ENCODE results near the gene CTTNBP2NL. TPM values are rescaled to one million over a fixed set of nuclear protein-coding genes. Genes with fewer than 3 reads are reported as not detected.

The CTTNBP2NL gene, protein sequence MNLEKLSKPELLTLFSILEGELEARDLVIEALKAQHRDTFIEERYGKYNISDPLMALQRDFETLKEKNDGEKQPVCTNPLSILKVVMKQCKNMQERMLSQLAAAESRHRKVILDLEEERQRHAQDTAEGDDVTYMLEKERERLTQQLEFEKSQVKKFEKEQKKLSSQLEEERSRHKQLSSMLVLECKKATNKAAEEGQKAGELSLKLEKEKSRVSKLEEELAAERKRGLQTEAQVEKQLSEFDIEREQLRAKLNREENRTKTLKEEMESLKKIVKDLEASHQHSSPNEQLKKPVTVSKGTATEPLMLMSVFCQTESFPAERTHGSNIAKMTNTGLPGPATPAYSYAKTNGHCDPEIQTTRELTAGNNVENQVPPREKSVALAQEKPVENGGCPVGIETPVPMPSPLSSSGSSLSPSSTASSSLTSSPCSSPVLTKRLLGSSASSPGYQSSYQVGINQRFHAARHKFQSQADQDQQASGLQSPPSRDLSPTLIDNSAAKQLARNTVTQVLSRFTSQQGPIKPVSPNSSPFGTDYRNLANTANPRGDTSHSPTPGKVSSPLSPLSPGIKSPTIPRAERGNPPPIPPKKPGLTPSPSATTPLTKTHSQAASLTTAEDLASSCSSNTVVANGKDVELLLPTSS
- 12.7 and 21.4 TPM in 2 replicates for total RNA-seq

DNA sequence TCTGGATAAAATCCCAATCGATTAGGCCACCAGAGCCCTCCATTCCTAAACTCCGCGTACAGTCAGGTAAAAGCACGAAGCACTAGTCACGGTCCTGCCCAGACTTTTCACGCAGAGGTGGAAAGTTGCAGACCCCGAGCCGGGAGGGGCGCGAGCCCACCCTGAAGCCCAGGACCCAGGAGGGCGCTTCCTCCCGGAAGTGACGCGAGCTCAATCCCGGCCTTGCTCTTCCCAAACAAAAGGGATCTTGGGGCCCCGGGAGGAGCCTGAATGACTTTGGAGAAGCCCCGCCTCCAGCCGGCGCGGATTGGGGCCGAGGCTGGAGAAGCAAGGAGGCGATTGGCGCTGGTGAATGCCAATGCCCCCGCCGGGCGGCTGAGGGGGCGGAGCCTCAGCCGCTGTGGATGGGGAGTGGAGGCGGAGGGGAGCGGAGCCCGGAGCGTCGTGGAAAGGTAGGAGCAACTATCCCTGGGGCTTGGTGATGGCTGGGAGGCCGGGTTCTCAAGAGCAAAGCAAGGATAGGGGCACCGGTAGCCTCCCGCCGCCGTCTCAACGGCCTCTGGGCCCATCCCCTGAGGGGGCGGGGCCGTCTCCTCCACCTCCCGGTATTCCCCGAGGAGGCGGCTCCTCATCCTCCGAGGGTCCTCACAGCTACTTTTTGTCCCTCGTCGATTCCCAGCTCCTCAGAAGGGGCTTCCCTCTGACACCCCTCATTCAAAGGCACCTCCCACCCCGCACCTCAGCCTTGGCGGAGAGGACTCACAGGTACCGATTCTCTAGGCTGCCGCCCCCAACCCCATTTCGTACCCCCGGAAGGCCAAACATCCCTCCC, at the start of gene CTTNBP2NL:
Gene CTTNBP2NL, plus strand, starts transcription at position 394 of the 832 bp plus-strand sequence. CDS start 19,952 bp downstream, outside the sequence.

DNA sequence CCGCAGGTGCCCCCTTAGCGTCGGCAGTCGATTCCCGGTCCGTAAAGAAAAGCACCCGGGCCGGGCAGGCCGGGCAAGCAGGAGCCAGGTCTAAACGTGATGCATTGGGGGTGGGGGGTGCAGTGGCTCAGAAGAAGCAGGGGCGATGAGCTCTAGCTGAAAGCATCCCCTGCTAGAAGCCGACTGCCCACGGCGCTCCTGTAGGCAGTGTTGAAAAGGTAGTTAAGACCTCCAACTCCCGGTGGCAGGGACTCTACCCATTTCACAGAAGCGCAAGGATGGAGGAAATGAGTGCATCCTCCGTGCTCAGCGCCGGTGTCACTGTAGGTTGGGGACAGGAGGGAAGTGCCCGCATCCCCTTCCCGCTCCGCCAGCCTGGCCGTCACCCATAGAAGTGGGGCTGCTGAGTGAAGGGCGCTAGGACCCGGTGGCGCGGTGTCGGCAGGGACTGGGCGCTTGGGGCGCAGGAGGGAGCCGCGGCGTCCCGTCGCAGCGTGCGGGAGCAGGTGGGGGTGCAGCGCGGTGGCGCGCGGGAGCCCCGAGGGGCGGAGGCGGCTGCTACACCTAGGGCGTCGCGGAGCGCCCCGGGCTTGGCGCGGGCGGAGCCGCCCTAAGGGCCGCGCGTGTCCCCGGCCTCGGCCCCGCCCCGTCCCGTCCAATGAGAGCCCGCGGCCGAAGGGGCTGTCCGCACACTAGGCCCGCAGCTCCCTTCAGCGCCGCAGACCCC, 112.4 kb downstream of the CTTNBP2NL start, which contains the start of gene WNT2B:
Gene WNT2B, plus strand, starts transcription at position 688 of the 727 bp plus-strand sequence. CDS start 298 bp downstream, outside the sequence.

Other genes with a start within 250 kb of the CTTNBP2NL start
- gene WNT2B, start 112.8 kb downstream of the CTTNBP2NL start, total RNA-seq: 2.1 and 44.4 TPM in 2 replicates
- 12.3 and 14.3 TPM in 2 replicates for gene ST7L, start 222.9 kb downstream of the CTTNBP2NL start, total RNA-seq
- gene CAPZA1, start 223.6 kb downstream of the CTTNBP2NL start, total RNA-seq: 117 and 183 TPM in 2 replicates